Hepatocyte (in vitro differentiated cells): ENCODE measurements around the gene CLEC18B. TPM values are rescaled to one million over a fixed set of nuclear protein-coding genes. Genes with fewer than 3 reads are reported as not detected.
"Not testable (repeated sequence)": the region's sequence is repeated elsewhere in the genome, so short reads cannot be mapped to it uniquely, and the experiment has no call there.

Experiments used
- DNase-seq: peaks from one replicate; pipeline ENCODE4 v3.0.0-alpha.2; 2016; ENCODE audit warnings: low spot score
- H2AFZ ChIP-seq: fragments of 200-600 bp; sonication (generic); 2 replicates; pipeline ENCODE4 v1.6.0; 2016; ENCODE audit warnings: antibody characterized with exemption, mild to moderate bottlenecking
- H3K27ac ChIP-seq: fragments of 200-600 bp; sonication (generic); 2 replicates; pipeline ENCODE4 v1.5.1; 2016; ENCODE audit warnings: mild to moderate bottlenecking
- H3K27me3 ChIP-seq: fragments of 200-600 bp; sonication (generic); 2 replicates; pipeline ENCODE4 v1.6.1; 2016
- H3K36me3 ChIP-seq: fragments of 200-600 bp; sonication (generic); replicated peaks from 2 replicates; pipeline ENCODE4 v1.5.1; 2016; ENCODE audit warnings: low read depth; ENCODE audit not compliant: insufficient read depth
- H3K4me1 ChIP-seq: fragments of 200-600 bp; sonication (generic); 2 replicates; pipeline ENCODE4 v1.5.1; 2016; ENCODE audit warnings: mild to moderate bottlenecking, moderate library complexity; ENCODE audit not compliant: insufficient read depth
- H3K4me2 ChIP-seq: fragments of 200-600 bp; sonication (generic); 2 replicates; pipeline ENCODE4 v1.6.0; 2016
- H3K4me3 ChIP-seq: fragments of 200-600 bp; sonication (generic); 2 replicates; pipeline ENCODE4 v1.5.1; 2016; ENCODE audit warnings: mild to moderate bottlenecking
- H3K79me2 ChIP-seq: fragments of 200-600 bp; sonication (generic); 2 replicates; pipeline ENCODE4 v1.6.0; 2017; ENCODE audit warnings: mild to moderate bottlenecking
- H3K9me2 ChIP-seq: fragments of 200-600 bp; sonication (generic); replicated peaks from 2 replicates; pipeline ENCODE4 v1.6.0; 2017; ENCODE audit warnings: mild to moderate bottlenecking; ENCODE audit not compliant: insufficient read depth
- H3K9me3 ChIP-seq: fragments of 200-600 bp; sonication (generic); 2 replicates; pipeline ENCODE4 v1.5.1; 2016; ENCODE audit warnings: low read depth, mild to moderate bottlenecking
- H4K20me1 ChIP-seq: fragments of 200-600 bp; sonication (generic); 2 replicates; pipeline ENCODE4 v1.6.0; 2016; ENCODE audit warnings: mild to moderate bottlenecking; ENCODE audit not compliant: insufficient read depth, poor library complexity, severe bottlenecking
- EZH2 ChIP-seq: fragments of 200-600 bp; sonication (generic); IDR thresholded peaks from 2 replicates; pipeline ENCODE4 v1.6.1; 2016; ENCODE audit warnings: antibody characterized with exemption, mild to moderate bottlenecking, borderline replicate concordance
- EZH2phosphoT487 ChIP-seq: fragments of 200-600 bp; sonication (generic); IDR thresholded peaks from one replicate; pipeline ENCODE4 v1.6.1; 2018; ENCODE audit warnings: antibody characterized with exemption, mild to moderate bottlenecking, low read depth, moderate library complexity; ENCODE audit not compliant: unreplicated experiment, severe bottlenecking
- WGBS: methylation state at CpG from one replicate; pipeline ENCODE4 v1.1.6; 2016; ENCODE audit warnings: low lambda C conversion rate; ENCODE audit errors: missing lambda C conversion rate; 5-methylcytosine and 5-hydroxymethylcytosine counted together
- polyA plus RNA-seq: library from polyadenylated mRNA; unstranded; fragments of >200 nt; fragmentation: Nextera tagmentation; extraction: Ambion mirVana; gene quantifications from 2 replicates; pipeline ENCODE4 v1.2.1, GENCODE V29; 2016
- total RNA-seq: library from RNA; depleted of rRNA; stranded (reverse); fragments of >200 nt; gene quantifications from 2 replicates; pipeline ENCODE4 v1.2.3, GENCODE V29; 2014
- TF ChIP-seq, protein P1 (sequence below): fragments of 200-600 bp; sonication (generic); IDR thresholded peaks from 2 replicates; pipeline ENCODE4 v1.5.1; 2016; ENCODE audit warnings: antibody characterized with exemption, mild to moderate bottlenecking; ENCODE audit not compliant: poor library complexity

The CLEC18B gene
- total and polyA plus RNA-seq, 2 experiments from 2014 or later: 0.23 to 0.35 TPM

DNA sequence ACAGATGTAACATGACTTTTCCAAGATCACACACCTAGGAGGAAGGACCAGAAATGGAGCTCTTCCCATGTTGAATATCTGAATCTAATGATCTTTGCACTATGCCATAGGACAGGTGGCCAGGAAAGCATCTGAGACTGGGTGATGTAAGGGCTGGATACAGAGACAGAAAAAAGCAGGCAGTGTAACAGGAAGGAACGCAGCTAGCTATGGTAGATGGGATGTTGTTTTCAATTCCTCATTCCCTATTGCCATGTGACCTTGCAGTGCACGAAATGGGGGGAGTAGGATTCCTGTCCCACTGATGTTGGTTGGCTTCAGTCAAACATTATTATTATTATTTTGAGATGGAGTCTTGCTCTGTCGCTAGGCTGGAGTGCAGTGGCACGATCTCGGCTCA lies 48.9 kb downstream of the CLEC18B start:
- no peak overlapping the region for H3K4me2 ChIP-seq
- WGBS: 92% methylated on average over 5 of the region's 5 CpGs
- H3K4me3 ChIP-seq: no peak overlapping the region
- no peaks in the 10 kb centered on the region for H3K36me3 ChIP-seq
- no peaks in the 10 kb centered on the region for H3K9me2 ChIP-seq
- no peak overlapping the region for H3K27ac ChIP-seq
- H2AFZ ChIP-seq: no peak overlapping the region
- H4K20me1 ChIP-seq: no peaks in the 10 kb centered on the region
- peaks cover 3% of the 10 kb centered on the region for H3K79me2 ChIP-seq
- no peak for DNase-seq
- H3K4me1 ChIP-seq: no peaks in the 10 kb centered on the region
- no peaks in the 10 kb centered on the region for H3K9me3 ChIP-seq
- no peaks in the 10 kb centered on the region for H3K27me3 ChIP-seq
- TF ChIP-seq EZH2phosphoT487 (no peak), EZH2 (no peak)
- TF ChIP-seq, protein P1, sequence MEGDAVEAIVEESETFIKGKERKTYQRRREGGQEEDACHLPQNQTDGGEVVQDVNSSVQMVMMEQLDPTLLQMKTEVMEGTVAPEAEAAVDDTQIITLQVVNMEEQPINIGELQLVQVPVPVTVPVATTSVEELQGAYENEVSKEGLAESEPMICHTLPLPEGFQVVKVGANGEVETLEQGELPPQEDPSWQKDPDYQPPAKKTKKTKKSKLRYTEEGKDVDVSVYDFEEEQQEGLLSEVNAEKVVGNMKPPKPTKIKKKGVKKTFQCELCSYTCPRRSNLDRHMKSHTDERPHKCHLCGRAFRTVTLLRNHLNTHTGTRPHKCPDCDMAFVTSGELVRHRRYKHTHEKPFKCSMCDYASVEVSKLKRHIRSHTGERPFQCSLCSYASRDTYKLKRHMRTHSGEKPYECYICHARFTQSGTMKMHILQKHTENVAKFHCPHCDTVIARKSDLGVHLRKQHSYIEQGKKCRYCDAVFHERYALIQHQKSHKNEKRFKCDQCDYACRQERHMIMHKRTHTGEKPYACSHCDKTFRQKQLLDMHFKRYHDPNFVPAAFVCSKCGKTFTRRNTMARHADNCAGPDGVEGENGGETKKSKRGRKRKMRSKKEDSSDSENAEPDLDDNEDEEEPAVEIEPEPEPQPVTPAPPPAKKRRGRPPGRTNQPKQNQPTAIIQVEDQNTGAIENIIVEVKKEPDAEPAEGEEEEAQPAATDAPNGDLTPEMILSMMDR: no peak

DNA sequence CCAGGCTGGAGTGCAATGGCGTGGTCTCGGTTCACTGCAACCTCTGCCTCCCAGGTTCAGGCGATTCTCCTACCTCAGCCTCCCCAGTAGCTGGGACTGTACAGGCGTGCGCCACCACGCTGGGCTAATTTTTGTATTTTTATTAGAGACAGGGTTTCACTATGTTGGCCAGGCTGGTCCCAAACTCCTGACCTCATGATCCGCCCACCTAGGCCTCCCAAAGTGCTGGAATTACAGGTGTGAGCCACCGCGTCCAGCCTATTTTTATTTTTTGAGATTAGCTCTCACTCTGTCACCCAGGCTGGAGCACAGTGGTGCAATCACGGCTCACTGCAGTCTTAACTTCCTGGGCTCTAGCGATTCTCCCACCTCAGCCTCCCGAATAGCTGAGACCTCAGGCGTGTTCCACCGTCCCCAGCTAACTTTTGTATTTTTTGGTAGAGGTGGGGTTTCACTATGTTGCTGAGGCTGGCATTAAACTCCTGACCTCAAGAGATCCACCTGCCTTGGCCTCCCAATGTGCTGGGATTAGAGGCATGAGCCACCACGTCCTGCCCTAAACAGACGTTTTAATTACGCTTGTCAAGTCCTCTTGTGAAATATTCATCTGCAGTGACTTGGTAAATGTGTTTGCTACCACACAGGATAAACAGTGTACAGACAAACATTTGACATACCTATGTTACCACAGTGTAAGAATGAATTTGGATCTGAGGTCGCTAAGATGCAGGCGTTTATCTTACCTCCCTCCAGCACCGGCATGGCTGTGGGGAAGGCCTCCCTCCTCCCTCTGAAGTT lies 50.7 kb downstream of the CLEC18B start:
- not testable (repeated sequence) for H4K20me1 ChIP-seq, H3K27ac ChIP-seq, H3K4me2 ChIP-seq

DNA sequence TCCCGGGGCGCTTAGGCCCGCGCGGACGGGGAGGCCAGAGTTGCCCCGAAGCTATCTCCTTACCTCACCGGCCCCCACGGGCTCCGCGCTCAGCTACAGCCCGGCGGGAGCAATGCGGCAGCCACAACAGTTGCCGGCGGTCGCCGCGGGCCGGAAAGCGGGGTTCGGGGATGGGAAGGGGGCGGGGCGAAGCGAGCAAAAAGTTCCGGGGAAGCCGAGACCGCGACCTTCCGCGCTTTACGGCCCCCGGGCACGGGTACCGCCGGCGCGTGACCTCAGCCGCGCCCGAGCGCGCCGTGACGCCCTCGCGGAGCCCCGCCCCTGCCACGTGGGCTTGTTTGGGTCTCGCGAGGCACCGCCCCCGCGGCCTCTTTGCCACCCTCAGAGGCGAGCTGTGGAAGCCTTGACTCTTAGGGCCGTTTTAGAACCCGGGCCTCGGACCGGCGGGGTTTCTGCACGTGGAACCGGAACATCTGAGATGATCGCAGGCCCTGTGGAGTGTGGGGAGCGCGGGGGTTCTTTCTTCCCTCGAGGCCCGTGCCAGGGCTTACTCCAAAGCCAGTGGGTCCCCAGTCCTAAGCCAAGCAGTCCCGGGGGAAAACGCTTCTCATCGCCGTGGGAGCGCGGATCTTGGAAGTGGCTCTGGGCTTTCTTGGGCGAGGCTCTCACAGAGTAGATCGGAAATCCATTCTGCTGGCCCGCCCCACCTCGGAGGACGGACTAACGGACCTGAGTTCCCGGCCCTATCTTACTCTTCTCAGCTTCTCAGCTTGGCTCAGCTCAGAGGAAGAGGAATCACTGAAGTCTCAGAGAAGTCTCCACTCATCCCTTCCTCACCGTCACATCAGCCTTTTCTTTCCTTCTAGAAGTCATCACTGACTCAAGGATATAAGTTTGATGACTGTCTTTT lies 53.0 kb downstream of the CLEC18B start:
- H3K27ac ChIP-seq: peak overlapping the region; percentile 89
- H3K9me2 ChIP-seq, H3K36me3 ChIP-seq, H3K9me3 ChIP-seq, H3K4me1 ChIP-seq, H3K27me3 ChIP-seq, H4K20me1 ChIP-seq: not testable (repeated sequence)
- H3K79me2 ChIP-seq: peaks cover 33% of the 10 kb centered on the region
- H3K4me2 ChIP-seq: peak overlapping the region; percentile 96
- DNase-seq: peak; percentile 97
- peak overlapping the region; percentile 86 for H2AFZ ChIP-seq
- WGBS: 1% methylated on average over 31 of the region's 81 CpGs
- H3K4me3 ChIP-seq: peak overlapping the region; percentile 98

More for the DNA sequence above, 50.7 kb downstream of the CLEC18B start:
- WGBS: 87% methylated on average over 20 of the region's 20 CpGs
- H3K4me1 ChIP-seq, H2AFZ ChIP-seq, H3K9me3 ChIP-seq, H3K9me2 ChIP-seq, DNase-seq, H3K36me3 ChIP-seq, H3K4me3 ChIP-seq, H3K27me3 ChIP-seq: not testable (repeated sequence)
- H3K79me2 ChIP-seq: peaks cover 16% of the 10 kb centered on the region

DNA sequence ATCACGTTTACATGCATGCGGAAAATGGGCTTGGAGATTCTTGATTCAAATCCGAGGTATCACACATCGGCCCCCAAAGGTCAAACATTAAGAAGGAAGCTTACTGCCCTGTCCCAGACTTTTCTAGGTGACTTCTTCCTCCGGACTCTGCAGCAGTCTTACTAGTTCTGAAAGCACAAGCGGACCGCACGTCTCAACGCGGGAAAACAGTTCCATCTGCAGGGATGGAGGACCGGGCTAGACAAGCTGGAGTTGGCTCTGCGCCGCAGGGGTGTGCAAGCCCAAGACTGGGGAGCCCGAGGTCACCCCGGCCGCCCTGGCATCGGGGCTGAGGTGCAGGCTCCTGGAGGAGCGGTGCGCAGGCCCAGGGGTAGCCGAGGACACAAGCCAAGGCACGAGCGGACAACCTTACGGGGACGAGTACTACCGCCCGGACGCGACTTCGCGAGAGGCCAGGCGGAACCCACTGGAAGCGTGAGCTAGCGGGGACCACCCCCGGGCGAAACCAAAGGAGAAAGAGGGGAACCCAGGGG lies 53.7 kb downstream of the CLEC18B start:
- peak overlapping the region; percentile 96 for H3K4me2 ChIP-seq
- H3K9me2 ChIP-seq, H3K27me3 ChIP-seq, H3K4me1 ChIP-seq, H4K20me1 ChIP-seq, H3K36me3 ChIP-seq, H3K9me3 ChIP-seq: not testable (repeated sequence)
- peak; percentile 50 for DNase-seq
- peaks cover 41% of the 10 kb centered on the region for H3K79me2 ChIP-seq
- WGBS: 3% methylated on average over 33 of the region's 35 CpGs
- peak overlapping the region; percentile 80 for H3K27ac ChIP-seq
- peak overlapping the region; percentile 98 for H3K4me3 ChIP-seq
- peak overlapping the region; percentile 86 for H2AFZ ChIP-seq

DNA sequence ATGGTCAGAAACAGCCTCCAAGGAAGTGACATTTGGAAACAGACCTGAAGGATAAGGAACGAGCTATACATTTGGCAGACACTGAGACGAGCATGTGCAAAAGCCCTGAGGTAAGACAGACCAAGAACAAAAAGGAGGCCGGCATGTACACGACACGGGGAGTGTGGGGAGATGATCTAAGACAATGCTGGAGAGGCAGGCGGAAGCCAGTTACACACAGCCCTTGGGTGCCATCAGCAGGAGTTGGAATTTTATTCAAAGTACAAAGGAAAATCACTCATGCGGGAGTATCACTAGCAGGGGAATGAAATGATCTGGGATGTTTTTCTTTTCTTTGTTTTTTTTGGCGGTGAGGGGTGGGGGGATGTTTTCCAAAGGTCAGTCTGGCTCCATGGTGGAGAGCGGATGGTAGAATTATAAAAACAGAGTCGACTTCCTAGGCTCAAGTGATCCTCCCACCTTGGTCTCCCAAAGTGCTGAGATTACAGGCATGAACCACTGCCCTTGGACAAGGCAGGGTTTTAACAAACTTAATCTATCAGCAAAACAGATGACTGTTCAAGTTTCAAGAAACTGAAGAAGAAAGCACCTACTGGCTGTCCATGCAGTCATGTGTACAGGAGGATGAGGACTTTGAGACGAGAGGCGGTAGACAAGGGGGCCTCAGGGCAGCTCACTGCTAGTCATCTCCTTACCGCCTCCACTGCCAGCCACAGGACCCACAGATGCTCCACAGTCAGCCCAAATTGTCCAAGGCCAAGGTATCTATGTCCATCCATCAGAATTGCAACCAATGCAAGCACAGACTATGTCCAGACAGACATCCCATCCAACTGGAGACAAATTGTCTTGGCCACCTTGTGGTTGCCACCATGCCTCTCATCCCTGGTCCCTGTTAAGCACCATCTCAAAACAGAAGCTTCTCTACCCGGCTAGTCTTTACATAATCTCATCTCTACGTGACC lies 59.4 kb downstream of the CLEC18B start:
- not testable (repeated sequence) for H3K36me3 ChIP-seq, H3K4me2 ChIP-seq, H4K20me1 ChIP-seq, H3K27me3 ChIP-seq, H2AFZ ChIP-seq, H3K9me2 ChIP-seq, H3K9me3 ChIP-seq, H3K4me3 ChIP-seq, H3K4me1 ChIP-seq, DNase-seq, H3K27ac ChIP-seq
- peaks cover 35% of the 10 kb centered on the region for H3K79me2 ChIP-seq
- 96% methylated on average over 10 of the region's 15 CpGs for WGBS
